ENCODE data around the gene IER5L. TPM values are rescaled to one million over a fixed set of nuclear protein-coding genes. Genes with fewer than 3 reads are reported as not detected.
"Not testable (repeated sequence)": the region's sequence is repeated elsewhere in the genome, so short reads cannot be mapped to it uniquely, and the experiment has no call there.

The IER5L gene
- total RNA-seq, 1 donor from 2014 or later = 3.4 TPM

DNA sequence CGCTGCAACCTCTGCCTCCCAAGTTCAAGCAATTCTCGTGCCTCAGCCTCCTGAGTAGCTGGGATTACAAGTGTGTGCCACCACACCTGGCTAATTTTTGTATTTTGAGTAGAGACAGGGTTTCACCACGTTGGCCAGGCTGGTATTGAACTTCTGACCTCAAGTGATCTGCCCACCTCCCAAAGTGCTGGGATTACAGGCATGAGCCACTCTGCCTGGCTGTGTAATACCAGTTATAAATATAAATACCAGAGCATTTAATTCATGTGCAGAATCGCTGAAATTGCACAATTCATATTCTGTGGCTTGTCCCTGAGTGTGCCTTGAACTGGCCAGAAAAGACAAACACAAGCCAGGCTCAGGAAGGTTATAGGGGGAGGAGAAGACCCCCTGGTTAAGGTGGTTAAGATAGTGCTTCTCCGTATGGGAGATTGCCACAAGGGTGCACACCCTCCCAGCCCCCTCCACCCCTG lies 14.8 kb downstream of the IER5L start:
- intact Hi-C loops (cut with micrococcal nuclease) = not testable (repeated sequence)

DNA sequence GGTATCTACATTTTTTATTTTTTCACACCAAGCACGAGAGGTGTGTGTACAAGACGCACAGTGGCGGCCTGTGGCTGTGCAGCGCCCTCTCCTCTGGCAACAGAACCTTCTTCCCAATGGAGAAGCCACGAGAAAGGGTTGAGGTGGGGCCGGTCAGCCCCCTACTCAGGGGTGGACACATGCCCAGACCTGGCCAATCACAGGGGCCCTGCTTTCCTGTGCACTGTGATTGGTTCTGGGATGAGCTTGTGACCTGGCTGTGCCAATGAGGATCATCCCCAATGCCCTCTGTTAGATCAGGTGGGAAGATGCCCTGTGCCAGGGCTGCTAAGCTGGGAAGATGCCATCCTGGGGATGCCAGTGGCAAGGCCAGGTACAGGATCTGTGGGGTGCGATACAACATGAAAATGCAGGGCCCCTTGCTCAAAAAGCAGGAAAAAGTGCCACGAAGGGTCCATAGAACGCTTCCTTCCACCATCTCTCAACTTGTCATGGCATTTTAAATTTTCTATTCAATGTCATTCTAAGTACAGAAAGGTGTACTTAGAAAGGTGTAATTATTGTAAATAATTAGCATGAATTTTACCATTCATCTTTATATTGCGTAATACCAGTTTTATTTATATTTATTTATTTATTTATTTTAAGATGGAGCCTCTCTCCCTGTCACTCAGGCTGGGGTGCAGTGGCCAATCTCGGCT lies 15.4 kb downstream of the IER5L start:
- intact Hi-C loops (cut with micrococcal nuclease) = no loop called here

DNA sequence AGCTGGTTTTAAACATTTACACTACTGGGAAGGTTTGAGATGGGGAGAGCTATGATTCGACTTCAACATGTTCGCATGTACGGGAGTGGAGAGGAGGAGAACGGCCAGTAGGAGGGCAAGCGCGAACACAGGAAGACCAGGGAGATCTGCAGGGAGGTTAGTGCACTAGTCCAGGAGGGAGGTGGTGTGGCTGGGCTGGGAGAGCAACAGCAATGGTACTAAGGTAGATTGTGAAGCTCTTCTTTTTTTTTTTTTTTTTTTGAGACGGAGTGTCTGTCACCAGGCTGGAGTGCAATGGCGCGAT lies 16.6 kb downstream of the IER5L start:
- intact Hi-C loops (cut with micrococcal nuclease) = no loop called here

DNA sequence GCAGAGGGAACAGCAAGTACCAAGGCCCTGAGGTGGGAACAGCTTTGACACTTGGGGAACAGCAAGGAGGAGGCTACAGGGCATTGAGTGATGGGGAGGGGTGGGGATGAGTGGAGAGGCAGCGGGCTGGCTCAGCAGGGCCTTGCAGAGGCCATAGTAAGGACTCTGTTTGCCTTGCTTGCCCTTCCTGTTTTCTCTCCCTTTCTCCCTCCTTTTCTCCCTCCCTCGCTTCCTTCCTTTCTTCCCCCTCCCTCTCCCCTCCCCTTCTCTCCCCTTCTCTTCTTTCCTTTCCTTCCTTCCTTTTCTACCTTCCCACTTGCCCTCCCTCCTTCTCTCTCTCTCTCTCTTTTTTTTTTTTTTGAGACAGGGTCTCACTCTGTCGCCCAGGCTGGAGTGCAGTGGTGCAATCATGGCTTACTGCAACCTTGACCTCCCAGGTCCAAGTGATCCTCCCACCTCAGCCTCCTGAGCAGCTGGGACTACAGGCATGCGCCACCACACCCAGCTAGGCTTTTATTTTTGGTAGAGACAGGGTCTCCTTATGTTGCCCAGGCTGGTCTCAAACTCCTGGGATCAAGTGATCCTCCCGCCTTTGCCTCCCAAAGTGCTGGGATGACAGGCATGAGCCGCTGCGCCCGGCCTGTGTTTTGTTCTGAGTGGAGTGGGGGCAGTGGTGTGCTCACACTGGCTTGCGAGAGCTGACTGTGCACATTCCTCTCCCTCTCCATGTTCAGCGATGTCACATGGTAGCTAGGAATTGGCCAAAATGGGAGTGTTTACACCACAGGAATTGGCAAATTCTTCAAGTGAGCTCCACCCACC lies 17.1 kb downstream of the IER5L start:
- intact Hi-C loops (cut with micrococcal nuclease) = no loop called here

DNA sequence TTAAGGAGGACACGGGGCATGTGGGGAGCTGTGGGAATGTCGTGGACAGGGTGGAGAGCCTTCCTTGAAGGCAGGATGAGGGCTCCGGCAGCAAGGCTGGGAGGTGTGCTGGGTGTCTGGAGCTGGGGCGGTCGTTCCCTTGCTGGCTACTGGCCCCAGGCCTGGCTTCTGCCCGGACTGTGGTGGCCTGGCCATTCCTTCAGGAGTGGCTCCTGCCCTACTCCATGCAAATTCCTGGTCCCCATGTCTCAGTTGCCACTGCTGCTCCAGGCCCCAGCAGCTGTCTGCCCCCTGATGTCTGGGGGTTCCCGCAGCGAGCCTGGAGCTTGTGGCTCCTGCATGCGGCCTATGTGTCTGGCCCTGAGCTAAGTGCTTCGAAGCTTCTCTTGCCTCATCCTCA lies 21.9 kb downstream of the IER5L start:
- intact Hi-C loops (cut with micrococcal nuclease) = no loop called here

DNA sequence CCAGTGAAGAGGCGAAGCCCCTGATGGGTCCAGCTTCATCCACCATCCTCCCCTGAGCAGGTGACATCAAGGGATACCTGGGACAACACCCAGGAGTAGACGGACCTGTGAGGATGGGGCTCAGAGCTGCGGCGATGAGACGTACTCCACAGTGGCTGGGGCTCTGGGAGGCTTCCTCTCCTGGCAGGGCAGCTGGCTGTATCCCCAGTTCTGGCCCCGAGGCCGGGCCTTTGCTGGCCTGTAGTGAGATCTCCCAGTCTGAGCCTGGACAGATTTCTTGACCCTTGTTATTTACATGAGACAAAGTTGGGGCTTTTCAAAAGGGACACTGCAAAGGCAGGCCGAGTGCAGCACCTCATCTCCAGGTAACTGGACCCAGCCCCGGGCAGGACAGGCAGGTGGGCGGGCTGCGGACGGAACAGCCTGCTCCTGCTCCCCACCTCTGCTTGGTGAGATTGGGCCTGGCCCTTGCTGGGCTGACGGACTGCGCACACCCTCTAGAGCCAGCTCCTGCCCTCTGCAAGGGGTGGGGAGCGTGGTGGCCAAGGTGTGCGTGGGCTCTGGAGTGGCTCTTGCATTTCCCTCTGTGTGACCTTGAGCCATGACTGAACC lies 23.1 kb downstream of the IER5L start:
- intact Hi-C loops (cut with micrococcal nuclease) = no loop called here

DNA sequence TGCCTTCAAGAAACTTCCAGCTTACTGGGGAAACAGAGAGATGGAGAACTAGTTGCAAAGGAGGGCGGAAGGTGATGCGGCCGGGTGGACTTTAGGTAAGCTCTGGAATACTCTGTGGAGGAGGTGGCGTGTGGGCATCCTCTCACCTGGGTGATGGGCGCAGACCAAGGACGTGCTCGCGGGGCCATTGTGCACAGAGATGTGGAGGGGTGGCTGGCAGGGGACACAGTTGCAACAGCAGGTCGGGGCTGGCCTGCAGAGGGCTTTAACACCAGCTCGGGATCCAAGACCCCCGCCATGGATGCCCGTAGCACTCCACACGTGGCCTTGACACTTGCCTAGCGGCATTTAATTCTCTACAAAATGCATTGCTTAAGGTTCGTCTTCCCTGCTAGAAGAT lies 26.6 kb downstream of the IER5L start:
- intact Hi-C loops (cut with micrococcal nuclease) = no loop called here

DNA sequence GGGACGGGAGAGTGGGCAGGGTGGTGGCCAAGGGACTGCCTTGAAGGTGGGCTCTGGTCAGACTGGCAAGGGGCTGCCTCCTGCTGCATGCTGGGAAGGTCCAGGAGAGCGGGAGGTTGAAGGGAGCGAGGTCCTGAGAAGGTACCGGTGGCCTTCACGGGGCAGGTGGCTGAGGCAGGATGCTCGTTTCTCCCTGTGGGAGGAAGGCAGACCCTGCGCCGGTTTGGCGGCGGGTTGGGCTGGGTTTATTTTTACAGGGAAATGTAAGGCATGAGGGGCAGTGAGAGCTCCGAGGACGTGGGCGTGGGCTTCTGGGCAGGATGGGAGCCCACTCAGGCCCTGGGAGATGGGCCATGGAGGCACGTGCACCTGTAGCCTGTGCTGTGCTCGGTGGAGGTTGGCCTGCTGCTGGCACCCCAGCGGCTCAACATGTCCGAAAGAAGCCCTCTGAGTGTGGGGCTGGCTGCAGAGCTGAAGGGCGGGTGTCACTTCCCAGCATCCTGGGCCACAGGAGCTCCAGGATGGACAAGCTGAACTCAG lies 27.3 kb downstream of the IER5L start:
- intact Hi-C loops (cut with micrococcal nuclease) = no loop called here

DNA sequence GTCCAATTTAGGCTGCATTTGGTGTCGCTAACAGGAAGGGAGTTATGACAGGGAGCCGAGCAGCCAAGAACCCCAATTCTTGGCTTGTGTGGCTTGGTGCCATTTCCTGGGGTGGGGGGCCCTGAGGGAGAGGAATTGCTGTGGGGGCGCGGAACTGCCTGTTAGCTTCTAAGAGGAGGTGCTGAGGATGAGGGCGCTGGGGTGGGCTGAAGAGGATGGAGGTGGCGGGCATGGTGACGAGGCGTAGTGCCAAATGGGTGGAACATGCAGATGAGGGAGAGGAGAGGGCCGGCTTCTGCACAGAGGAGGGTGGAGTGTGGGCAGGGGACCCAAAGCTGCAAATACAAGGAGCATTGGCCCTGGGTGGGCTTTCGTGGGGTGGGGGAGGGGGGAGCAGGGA lies 27.9 kb downstream of the IER5L start:
- intact Hi-C loops (cut with micrococcal nuclease) = no loop called here

DNA sequence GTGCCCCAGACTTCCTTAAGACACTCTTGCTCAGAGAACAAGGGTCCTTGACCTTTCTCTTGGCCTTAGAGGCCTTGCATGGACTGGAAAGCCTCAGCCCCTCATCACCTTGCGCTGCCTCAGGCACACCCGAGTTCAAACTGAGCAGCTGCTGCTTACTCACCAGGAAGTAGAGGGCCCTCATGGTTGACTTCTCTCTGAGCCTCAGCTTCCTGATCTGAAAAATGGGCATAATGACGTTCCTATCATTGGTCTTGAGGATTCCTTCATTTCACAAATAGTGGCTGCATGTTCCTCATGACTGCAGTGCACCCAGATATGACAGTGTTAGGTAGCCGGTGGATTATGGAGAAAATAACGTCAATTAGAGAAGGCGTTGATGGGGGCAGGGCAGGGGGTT lies 28.6 kb downstream of the IER5L start:
- intact Hi-C loops (cut with micrococcal nuclease) = no loop called here

DNA sequence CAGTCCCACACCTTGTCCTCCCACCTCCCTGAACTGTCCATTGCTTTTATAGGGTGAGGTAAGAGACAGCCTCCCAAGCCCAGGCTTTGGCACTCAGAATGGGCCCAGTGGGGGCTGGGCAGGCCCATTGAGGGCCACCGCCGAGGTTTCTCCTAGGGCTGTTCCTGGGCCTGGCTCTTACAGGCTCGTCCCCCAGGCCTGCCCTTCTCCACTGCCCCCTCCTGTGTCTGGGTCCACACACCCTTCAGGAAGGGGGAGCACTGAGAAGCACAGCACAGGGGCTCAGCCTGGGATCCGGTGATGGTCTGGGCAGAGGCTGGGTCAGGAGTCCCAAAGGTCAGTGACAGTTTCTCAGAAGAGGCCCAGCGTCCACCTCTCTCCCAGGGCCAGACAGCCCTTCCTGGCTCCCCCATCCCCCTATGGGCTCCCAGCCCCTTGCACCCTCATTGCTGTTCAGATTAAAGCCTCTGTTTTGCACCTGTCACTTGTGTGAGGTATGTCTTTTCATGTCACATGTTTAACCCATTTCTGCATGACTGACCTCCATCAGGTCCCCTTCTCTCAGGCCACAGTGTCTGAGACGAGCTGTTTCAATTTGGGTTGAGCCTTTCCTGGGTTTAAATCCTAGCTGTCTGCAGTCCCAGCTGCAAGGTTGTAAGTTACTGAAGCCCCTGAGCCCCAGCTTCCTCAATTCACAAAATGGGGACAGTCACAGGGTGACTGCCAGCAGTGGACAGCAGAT lies 29.4 kb downstream of the IER5L start:
- intact Hi-C loops (cut with micrococcal nuclease) = no loop called here

DNA sequence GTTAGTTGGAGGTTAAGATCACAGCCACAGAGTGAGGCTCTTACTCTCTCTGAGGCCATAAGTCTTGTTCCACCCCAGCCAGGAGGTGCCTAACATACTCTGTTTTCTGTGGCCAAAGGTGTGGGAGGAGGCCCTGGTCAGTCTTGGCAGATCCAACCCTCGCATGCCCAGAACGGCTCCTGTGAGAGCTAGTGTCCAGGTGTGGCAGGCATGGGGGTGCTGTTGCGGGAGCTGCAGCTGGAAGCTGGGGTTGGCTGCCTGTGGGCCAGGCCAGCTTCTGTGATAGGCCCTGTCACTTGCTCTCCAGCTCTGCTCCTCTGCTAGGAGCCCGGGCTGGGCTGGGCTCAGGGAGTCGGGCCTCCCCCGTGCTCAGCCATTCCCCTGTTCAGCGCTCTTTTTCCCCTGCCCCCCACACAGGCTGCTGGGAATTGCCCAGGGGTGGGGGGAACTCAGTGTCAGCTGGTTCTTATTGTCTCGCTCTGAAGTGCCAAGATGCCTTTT lies 31.6 kb downstream of the IER5L start:
- intact Hi-C loops (cut with micrococcal nuclease) = no loop called here

DNA sequence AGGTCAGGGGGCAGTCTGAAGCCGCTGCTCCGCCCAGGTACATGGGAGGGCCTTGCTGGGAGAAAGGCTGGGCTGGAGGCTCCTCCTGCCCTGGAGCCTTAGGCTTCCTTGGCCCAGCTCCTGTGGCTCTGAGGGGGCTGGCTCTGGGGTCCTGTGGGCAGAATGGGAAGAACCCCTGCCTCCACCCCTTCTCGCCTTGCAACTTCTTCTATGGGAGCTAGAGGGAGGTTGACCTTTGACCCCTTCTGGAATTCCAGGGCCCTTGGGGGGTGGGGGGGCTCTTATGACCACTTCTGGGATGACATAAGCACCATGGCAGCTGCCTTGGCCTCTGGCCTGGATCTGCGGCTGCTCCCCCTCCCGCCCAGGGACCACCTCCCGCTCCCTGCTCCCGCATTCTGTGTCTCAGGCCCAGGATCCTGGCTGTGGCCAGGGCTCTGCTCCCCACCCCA lies 32.2 kb downstream of the IER5L start:
- intact Hi-C loops (cut with micrococcal nuclease) = no loop called here

DNA sequence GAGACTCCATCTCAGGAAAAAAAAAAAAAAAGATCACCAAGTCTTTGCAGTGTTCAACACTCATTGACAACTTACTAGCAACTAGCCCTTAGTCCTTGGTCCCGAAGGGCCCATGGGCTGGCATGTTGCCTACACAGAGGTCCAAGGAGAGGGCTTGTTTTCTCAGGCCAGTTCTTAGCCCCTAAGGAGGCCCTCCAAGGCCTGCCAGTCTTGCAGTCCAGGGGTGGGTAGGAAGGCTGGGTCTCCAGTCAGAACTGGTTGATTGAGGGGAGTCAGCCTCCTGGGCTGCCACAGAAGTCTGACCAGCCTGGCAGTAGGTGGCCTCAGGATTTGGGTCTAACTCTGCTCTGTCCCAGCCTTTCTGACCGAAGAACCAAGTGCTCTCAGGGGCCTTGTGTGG lies 32.7 kb downstream of the IER5L start:
- intact Hi-C loops (cut with micrococcal nuclease) = no loop called here

DNA sequence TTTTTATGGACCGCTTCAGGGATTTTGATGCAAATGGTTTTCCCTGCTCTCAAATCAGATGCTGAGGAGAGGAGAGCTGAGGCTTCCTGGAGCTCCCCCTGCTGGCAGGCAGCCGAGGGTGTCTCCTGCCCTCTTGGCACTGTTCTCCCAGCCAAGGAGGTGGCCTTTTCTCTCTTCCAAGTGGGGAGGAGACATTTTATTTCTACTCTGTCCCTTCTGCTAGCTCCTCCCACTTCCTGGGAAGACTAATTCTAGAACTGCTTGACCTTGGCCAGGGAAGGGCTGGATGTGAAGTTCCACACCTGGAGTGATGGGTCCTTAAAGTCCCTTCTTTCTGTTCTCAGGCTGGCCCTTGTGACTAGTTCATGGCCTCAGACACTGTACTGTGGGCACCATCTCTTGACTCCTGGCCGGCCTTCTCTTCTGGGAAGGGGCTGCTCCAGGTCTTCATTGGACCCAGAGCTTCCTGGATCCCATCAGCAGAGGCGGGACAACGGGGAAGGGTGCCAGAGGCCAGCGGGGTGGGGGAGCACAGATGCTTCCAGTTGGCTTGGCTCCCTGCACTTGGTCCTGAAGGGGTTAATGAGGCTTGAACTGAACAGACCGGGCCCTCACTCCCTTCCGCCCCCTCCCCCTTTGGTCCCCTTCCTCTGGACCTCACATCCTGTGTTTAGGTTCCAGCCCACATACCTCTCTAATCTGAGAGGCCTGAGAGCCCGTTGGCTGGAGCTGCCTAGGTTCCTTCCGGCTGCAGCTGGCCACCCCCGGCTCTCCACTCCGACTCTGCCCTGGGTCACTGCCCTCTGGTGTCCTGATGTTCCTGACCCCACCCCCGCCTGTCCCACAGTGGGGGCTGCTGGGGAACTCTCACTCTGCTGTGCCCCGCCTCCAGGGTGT lies 34.8 kb downstream of the IER5L start:
- intact Hi-C loops (cut with micrococcal nuclease) = no loop called here

DNA sequence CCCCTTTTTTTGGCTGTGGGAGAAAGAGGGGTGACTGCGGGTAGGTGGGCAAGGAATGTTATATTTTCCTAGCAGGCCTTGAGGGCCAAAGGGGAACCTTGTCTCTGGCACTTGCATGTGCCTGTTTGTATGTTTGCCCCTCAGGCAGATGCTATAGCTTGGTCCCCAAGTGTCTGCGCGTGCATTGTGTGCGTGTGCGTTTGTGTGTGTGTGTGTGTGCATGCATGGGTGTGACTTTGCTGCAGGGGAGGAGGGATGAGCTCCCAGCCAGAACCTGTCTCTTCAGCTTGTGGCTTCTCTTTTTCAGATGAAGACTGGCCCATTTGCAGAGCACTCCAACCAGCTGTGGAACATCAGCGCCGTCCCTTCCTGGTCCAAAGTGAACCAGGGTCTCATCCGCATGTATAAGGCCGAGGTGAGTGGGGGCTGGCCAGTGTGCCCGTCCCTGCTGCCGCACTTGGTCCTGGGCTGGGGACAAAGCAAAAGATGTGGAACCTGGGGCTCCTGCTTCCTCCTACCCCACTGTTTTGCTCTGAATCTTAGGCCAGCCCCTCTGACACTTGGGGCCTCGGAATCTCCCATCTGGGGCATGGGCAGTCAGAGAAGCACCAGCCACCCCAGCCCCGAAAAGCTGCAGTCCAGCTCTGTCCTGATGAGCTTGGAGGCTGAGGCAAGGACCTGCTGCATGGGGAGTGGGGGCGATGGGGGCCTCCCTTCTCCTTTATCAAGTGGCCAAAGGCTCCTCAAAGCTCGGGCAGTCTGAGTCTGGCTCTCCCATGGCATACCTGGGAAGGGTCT lies 35.7 kb downstream of the IER5L start:
- intact Hi-C loops (cut with micrococcal nuclease) = no loop called here

DNA sequence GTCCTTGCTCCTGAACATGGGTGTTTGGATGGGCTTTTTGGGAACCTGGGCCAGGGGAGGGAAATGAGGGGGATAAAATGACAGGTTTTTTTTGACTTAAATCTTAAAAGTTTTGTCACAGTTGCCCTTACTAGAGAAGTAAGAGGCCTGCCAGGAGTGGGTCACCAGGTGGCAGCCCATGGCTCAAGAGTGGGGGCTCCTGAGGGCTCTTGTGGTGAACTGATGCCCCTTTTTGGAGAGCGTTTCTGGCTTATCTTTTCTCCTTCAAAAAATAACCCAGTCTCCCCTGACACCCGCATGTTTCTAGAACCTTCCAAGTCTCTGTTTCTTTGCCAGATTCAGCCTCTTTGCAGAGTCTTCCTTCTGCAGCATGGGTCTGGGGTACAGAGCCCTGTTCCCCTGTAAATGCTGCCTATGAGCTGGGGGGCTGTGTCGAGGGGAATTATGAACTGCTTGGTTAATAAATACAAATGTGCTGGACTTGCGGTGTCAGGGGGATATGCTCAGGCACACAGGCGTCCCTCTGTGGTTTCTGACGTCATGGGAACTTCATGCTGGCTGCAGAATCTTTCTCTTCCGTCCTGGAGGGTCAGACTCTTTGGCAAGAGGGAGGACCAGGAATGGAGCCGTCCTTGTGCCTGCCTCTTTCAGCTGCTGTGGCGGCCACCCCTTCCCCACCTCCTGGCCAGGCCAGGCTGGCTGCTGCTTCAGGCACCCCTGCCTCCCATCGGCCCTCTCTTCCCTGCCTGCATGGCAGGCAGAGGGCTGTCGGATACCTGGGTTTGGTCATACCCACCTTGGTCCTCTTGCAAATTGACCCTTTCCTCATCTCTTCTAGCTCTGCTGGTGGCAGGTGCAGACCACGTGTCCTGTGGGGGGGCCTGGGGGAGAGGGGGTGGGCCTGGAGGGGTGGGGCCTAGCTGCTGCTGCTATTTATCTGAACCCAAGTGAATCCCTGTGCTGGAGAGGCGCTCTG lies 36.7 kb downstream of the IER5L start:
- intact Hi-C loops (cut with micrococcal nuclease) = loop anchor here (2.0 kb wide), 5 partner anchors 61 to 649 kb away; no protein-coding TSS in a partner anchor
